Body of pancreas (tissue), 4 donors: ENCODE measurements around the gene ERCC1. TPM values are rescaled to one million over a fixed set of nuclear protein-coding genes. Genes with fewer than 3 reads are reported as not detected.
A peak's percentile ranks its signal among the peaks of the same experiment; 100 is the strongest.

ENCODE experiments used
- ATAC-seq: fragments of 150-250 bp; one replicate; pipeline ENCODE4 v1.9.1; 2016
- DNase-seq, 4 donors: peaks; one replicate each; pipeline ENCODE4 v3.0.0-alpha.2; 2019
- H3K27ac ChIP-seq, 4 donors: fragments of 200-600 bp; sonication (generic); 1 replicate in 3 of 4; 2 replicates in 1 of 4; pipeline versions ENCODE4 v1.5.1 to v1.6.1; 2016 to 2019; ENCODE audit warnings: mild to moderate bottlenecking in 1 of 4, mixed read lengths in 1 of 4, moderate library complexity in 1 of 4
- H3K27me3 ChIP-seq, 2 donors: fragments of 200-600 bp; sonication (generic); one replicate each; pipeline ENCODE4 v1.6.0; 2016; ENCODE audit warnings: mild to moderate bottlenecking in 1 of 2
- H3K36me3 ChIP-seq, 2 donors: fragments of 200-600 bp; sonication (generic); replicated peaks in 1 of 2; 2 replicates each; pipeline ENCODE4 v1.5.1; 2016; ENCODE audit warnings: low read depth in 2 of 2; ENCODE audit not compliant: insufficient read depth in 1 of 2
- H3K4me1 ChIP-seq: fragments of 200-600 bp; sonication (generic); one replicate; pipeline ENCODE4 v1.6.0; 2016
- H3K4me3 ChIP-seq, 2 donors: fragments of 200-600 bp; sonication (generic); 1 replicate in 1 of 2; 2 replicates in 1 of 2; pipeline ENCODE4 v1.5.1; 2016 to 2019
- H3K9me3 ChIP-seq, 3 donors: fragments of 200-600 bp; sonication (generic); 1 replicate in 2 of 3; 2 replicates in 1 of 3; pipeline ENCODE4 v1.5.1; 2016
- POLR2A ChIP-seq, 3 donors: fragments of 450-650 bp; IDR thresholded peaks; one replicate each; pipeline ENCODE4 v1.6.1; 2016; ENCODE audit warnings: antibody characterized with exemption in 3 of 3, mild to moderate bottlenecking in 2 of 3
- WGBS, 2 donors: methylation state at CpG; one replicate each; pipeline ENCODE4 v1.1.5; 2017; 5-methylcytosine and 5-hydroxymethylcytosine counted together
- intact Hi-C: fragments of 100-400 bp; cut with DNase I; formaldehyde crosslinking; loops from one replicate; pipeline ENCODE4 v1.15.1; 2023
- total RNA-seq, 2 donors: library from RNA; depleted of rRNA; stranded (reverse); fragments of >200 nt; gene quantifications; one replicate each; pipeline ENCODE4 v1.1.0, GENCODE V29; 2016
- TF ChIP-seq, protein P1 (sequence below), 7 experiments: fragments of 450-650 bp in 4 of 7; fragments of 200-600 bp in 3 of 7; sonication (generic) in 3 of 7; IDR thresholded peaks; one replicate each; pipeline ENCODE4 v1.5.1; 2016 to 2019; ENCODE audit warnings: antibody characterized with exemption in 7 of 7

Gene ERCC1
- total RNA-seq, result 10 to 100 TPM; 91.3 to 97.9 TPM

DNA sequence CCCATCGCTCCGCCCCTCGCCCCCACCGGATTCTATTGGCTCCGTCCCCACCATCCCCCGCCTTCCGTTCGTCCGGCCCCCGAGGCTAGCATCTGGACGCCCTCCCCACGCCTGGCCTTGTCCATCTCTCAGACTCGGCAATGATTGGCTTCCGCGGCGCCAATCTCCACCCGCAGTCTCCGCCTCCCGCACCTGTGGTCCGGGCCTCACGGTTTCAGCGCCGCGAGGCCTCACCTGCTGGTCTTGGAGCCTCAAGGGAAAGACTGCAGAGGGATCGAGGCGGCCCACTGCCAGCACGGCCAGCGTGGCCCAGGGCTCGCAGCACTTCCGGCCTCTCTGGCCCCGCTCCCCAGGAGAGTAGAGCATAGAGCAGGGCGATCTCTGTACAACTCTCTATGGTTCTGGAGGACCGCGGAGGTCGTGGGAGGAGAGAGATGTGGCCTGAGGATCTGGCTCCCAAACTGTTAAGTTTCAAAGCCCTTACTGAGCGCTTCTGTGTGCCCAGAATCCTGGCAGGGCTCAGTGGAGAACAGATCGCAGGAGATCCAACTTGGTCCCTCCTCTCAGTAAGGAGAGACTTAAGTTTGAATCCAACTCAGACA lies at the start of gene ERCC1:
ERCC1 (minus strand) TSS at position 329 of the 602 bp plus-strand sequence. CDS start 543 bp downstream, outside the sequence.
- peak within 1 kb of the TSS; percentile 84 to 97 (median 90) for H3K27ac ChIP-seq
- no peaks in the 10 kb centered on the region for H3K27me3 ChIP-seq
- H3K4me3 ChIP-seq, result peak within 1 kb of the TSS; percentile 12 to 29
- intact Hi-C loops, result no loop called here
- ATAC-seq (peak; percentile 89), DNase-seq (peak; percentile 99 to 100 (median 100))
- H3K36me3 ChIP-seq, result no peaks in the 10 kb centered on the region
- peak; percentile 80 to 95 (median 94) for TF ChIP-seq POLR2A (IDR thresholded peaks at IDR 0.05)
- TF ChIP-seq, protein P1, sequence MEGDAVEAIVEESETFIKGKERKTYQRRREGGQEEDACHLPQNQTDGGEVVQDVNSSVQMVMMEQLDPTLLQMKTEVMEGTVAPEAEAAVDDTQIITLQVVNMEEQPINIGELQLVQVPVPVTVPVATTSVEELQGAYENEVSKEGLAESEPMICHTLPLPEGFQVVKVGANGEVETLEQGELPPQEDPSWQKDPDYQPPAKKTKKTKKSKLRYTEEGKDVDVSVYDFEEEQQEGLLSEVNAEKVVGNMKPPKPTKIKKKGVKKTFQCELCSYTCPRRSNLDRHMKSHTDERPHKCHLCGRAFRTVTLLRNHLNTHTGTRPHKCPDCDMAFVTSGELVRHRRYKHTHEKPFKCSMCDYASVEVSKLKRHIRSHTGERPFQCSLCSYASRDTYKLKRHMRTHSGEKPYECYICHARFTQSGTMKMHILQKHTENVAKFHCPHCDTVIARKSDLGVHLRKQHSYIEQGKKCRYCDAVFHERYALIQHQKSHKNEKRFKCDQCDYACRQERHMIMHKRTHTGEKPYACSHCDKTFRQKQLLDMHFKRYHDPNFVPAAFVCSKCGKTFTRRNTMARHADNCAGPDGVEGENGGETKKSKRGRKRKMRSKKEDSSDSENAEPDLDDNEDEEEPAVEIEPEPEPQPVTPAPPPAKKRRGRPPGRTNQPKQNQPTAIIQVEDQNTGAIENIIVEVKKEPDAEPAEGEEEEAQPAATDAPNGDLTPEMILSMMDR (IDR thresholded peaks at IDR 0.05), result peak in 2 of 7 experiments; percentile 10 to 17
- WGBS, 2 donors, result 0% methylated on average over 11 to 37 of the region's 37 CpGs
- no peaks in the 10 kb centered on the region for H3K9me3 ChIP-seq
- H3K4me1 ChIP-seq, result peaks cover 32% of the 10 kb centered on the region

- no peaks in the 10 kb centered on the region for H3K9me3 ChIP-seq
- ATAC-seq, result no peak
- DNase-seq, result no peak
- intact Hi-C loops, result no loop called here
- H3K4me3 ChIP-seq, result no peak overlapping the region
- no peak overlapping the region for H3K27ac ChIP-seq
- 8 to 29% methylated on average over 4 to 5 of the region's 5 CpGs for WGBS, 2 donors
- H3K27me3 ChIP-seq, result no peaks in the 10 kb centered on the region
- TF ChIP-seq, protein P1 (IDR thresholded peaks at IDR 0.05), result no peak
- TF ChIP-seq POLR2A (IDR thresholded peaks at IDR 0.05), result no peak
- no peaks in the 10 kb centered on the region for H3K36me3 ChIP-seq
- H3K4me1 ChIP-seq, result peaks cover 19% of the 10 kb centered on the region
Measured at GRCh38 chr19:45473367-45473681, 49.6 kb upstream of the ERCC1 start.

- intact Hi-C loops, result no loop called here
- no peak overlapping the region for H3K27ac ChIP-seq
- H3K4me1 ChIP-seq, result peaks cover 19% of the 10 kb centered on the region
- H3K36me3 ChIP-seq, result no peaks in the 10 kb centered on the region
- WGBS, 2 donors, result 23 to 26% methylated on average over 40 to 44 of the region's 44 CpGs
- no peak overlapping the region for H3K4me3 ChIP-seq
- DNase-seq (peak in 1 of 4 donors; percentile 32), ATAC-seq (no peak)
- TF ChIP-seq, protein P1 (IDR thresholded peaks at IDR 0.05), result no peak
- no peak for TF ChIP-seq POLR2A (IDR thresholded peaks at IDR 0.05)
- no peaks in the 10 kb centered on the region for H3K27me3 ChIP-seq
- no peaks in the 10 kb centered on the region for H3K9me3 ChIP-seq
Measured at GRCh38 chr19:45472563-45473366, 49.0 kb upstream of the ERCC1 start.

DNA sequence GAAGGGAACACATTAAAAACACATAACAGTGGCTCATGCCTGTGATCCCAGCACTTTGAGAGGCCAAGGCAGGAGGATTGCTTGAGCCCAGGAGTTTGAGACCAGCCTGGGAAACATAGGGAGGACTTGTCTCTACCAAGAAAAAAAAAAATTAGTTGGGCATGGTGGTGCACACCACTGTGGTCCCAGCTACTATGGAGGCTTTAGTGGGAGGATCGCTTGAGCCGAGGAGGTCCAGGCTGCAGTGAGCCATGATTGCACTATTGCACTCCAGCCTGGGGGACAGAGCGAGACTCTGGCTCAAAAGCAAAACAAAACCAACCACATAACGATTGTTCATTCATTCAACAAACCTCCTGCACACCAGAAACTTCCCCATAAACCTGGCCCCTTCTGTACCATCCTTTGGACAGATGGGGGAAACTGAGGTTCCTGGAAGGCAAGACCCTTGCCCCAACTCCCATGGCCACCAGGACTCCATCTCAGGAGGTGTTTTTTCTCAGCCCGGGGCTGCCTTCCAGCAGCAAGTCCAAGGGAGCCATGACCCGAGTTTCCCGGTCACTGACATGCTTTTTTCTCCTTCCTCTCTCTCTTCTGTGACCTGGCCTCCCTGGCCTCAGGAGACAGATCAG lies 48.3 kb upstream of the ERCC1 start:
- intact Hi-C loops, result no loop called here
- H3K9me3 ChIP-seq, result no peaks in the 10 kb centered on the region
- TF ChIP-seq, protein P1 (IDR thresholded peaks at IDR 0.05), result no peak
- TF ChIP-seq POLR2A (IDR thresholded peaks at IDR 0.05), result no peak
- DNase-seq (no peak), ATAC-seq (no peak)
- H3K4me1 ChIP-seq, result peaks cover 23% of the 10 kb centered on the region
- H3K4me3 ChIP-seq, result no peak overlapping the region
- H3K27me3 ChIP-seq, result no peaks in the 10 kb centered on the region
- no peaks in the 10 kb centered on the region for H3K36me3 ChIP-seq
- H3K27ac ChIP-seq, result no peak overlapping the region
- WGBS, 2 donors, result 51 to 62% methylated on average over 7 of the region's 7 CpGs
